HCT116 (cell line): ENCODE measurements around the gene CYBA. TPM values are rescaled to one million over a fixed set of nuclear protein-coding genes. Genes with fewer than 3 reads are reported as not detected.

Experiments
- ATAC-seq: fragments of 200-7000 bp; cut with Tn5 transposase; 2 replicates; pipeline ENCODE4 v1.9.1; 2020; ENCODE audit warnings: mild to moderate bottlenecking, moderate library complexity
- BruUV-seq: library from RNA; stranded (reverse); fragments of 400-500 nt; replicated peaks from 2 replicates; lab custom pipeline; 2021; lab: Mats Ljungman, UMichigan
- CTCF ChIA-PET: fragments of 300-600 bp; sonication (Branson Sonifier 250); formaldehyde crosslinking; loops from one replicate; lab custom pipeline; 2021; ENCODE audit warnings: antibody characterized with exemption; lab: Charles Lee
- POLR2A ChIA-PET: fragments of 300-600, 350-600 bp; sonication (Branson Sonifier 250); formaldehyde crosslinking; loops from one replicate; lab custom pipeline; 2021; ENCODE audit warnings: antibody characterized with exemption; lab: Charles Lee
- RAD21 ChIA-PET, 2 experiments: fragments of 300-600 bp; sonication (Branson Sonifier 250); formaldehyde crosslinking; loops; one replicate each; lab custom pipeline; 2023; ENCODE audit warnings: low total read pairs in 2 of 2; ENCODE audit not compliant: uncharacterized antibody in 2 of 2, unreplicated experiment in 2 of 2, low non-redundant PET in 1 of 2; lab: Charles Lee
- DNase-seq: peaks from one replicate; pipeline ENCODE4 v3.0.0-alpha.2; 2010; ENCODE audit warnings: low read depth, low spot score
- H2AFZ ChIP-seq: fragments of 200-600 bp; shearing (Covaris generic), sonication (generic); 2 replicates; pipeline ENCODE4 v1.6.1; 2017; ENCODE audit warnings: low read depth, mixed run types, mixed read lengths, antibody characterized with exemption, low read length; ENCODE audit not compliant: poor library complexity, severe bottlenecking
- H3K27ac ChIP-seq: 2 replicates; pipeline ENCODE4 v1.5.1; 2012; ENCODE audit warnings: low read depth, low read length
- H3K27me3 ChIP-seq: fragments of 200-600 bp; sonication (generic); 2 replicates; pipeline ENCODE4 v1.6.1; 2016; ENCODE audit warnings: mixed run types, low read length, mixed read lengths; ENCODE audit not compliant: insufficient read depth
- H3K36me3 ChIP-seq, 2 experiments: fragments of 200-500 bp in 1 of 2; fragments of 200-600 bp in 1 of 2; sonication (Bioruptor generic) in 1 of 2; sonication (generic) in 1 of 2; 2 replicates each; pipeline versions ENCODE4 v1.5.1 to v1.6.1; 2014 to 2016; ENCODE audit warnings: low read length in 2 of 2, inconsistent platforms in 1 of 2, mixed read lengths in 1 of 2, mixed run types in 1 of 2; ENCODE audit not compliant: insufficient read depth in 2 of 2, control insufficient read depth in 1 of 2
- H3K4me1 ChIP-seq, 2 experiments: fragments of 200-600 bp in 1 of 2; sonication (generic) in 1 of 2; 2 replicates each; pipeline versions ENCODE4 v1.5.1 to v1.6.1; 2012 to 2017; ENCODE audit warnings: low read length in 2 of 2, inconsistent platforms in 1 of 2, mild to moderate bottlenecking in 1 of 2, mixed read lengths in 1 of 2, mixed run types in 1 of 2, moderate library complexity in 1 of 2; ENCODE audit not compliant: insufficient read depth in 2 of 2, control insufficient read depth in 1 of 2
- H3K4me2 ChIP-seq: fragments of 200-600 bp; sonication (generic); 2 replicates; pipeline ENCODE4 v1.6.1; 2017; ENCODE audit warnings: mixed run types, low read length, mixed read lengths
- H3K4me3 ChIP-seq, 2 experiments: fragments of 200-600 bp in 1 of 2; sonication (generic) in 1 of 2; replicated peaks in 1 of 2; 2 replicates each; pipeline ENCODE4 v1.5.1; 2011 to 2016; ENCODE audit warnings: low read length in 2 of 2, control low read depth in 1 of 2, low read depth in 1 of 2, mild to moderate bottlenecking in 1 of 2, mixed read lengths in 1 of 2, mixed run types in 1 of 2
- H3K79me2 ChIP-seq: fragments of 200-600 bp; sonication (generic); 2 replicates; pipeline ENCODE4 v1.6.1; 2017; ENCODE audit warnings: mild to moderate bottlenecking, mixed run types, low read length, moderate library complexity, mixed read lengths; ENCODE audit not compliant: insufficient read depth
- H3K9ac ChIP-seq: fragments of 200-600 bp; sonication (generic); 2 replicates; pipeline ENCODE4 v1.6.1; 2016; ENCODE audit warnings: low read length, mixed read lengths
- H3K9me2 ChIP-seq: fragments of 200-600 bp; sonication (generic), shearing (Covaris generic); 2 replicates; pipeline ENCODE4 v1.6.1; 2017; ENCODE audit warnings: mixed run types, mild to moderate bottlenecking, moderate library complexity; ENCODE audit not compliant: insufficient read depth
- H3K9me3 ChIP-seq, 2 experiments: fragments of 200-500 bp in 1 of 2; fragments of 200-600 bp in 1 of 2; sonication (Bioruptor generic) in 1 of 2; sonication (generic) in 1 of 2; 2 replicates each; pipeline ENCODE4 v1.6.1; 2014 to 2017; ENCODE audit warnings: low read length in 2 of 2, mixed read lengths in 2 of 2, inconsistent platforms in 1 of 2, low read depth in 1 of 2, mild to moderate bottlenecking in 1 of 2, mixed run types in 1 of 2, moderate library complexity in 1 of 2; ENCODE audit not compliant: control insufficient read depth in 1 of 2, insufficient read depth in 1 of 2
- H4K20me1 ChIP-seq: fragments of 200-600 bp; sonication (generic), shearing (Covaris generic); 2 replicates; pipeline ENCODE4 v1.6.1; 2017; ENCODE audit warnings: mixed run types, mild to moderate bottlenecking, moderate library complexity; ENCODE audit not compliant: insufficient read depth
- EGR1 ChIP-seq: IDR thresholded peaks from 2 replicates; pipeline ENCODE4 v1.6.1; 2012; ENCODE audit warnings: low read depth
- ELF1 ChIP-seq: IDR thresholded peaks from 2 replicates; pipeline ENCODE4 v1.6.1; 2012; ENCODE audit warnings: low read depth, borderline replicate concordance
- EZH2phosphoT487 ChIP-seq: fragments of 200-600 bp; IDR thresholded peaks from 2 replicates; pipeline ENCODE4 v1.6.1; 2018; ENCODE audit warnings: antibody characterized with exemption, borderline replicate concordance
- MAX ChIP-seq: IDR thresholded peaks from 2 replicates; pipeline ENCODE4 v1.6.1; 2012
- POLR2A ChIP-seq: IDR thresholded peaks from 2 replicates; pipeline ENCODE4 v1.7.0; 2011; ENCODE audit warnings: borderline replicate concordance; ENCODE audit not compliant: insufficient read depth, insufficient read length; ENCODE audit errors: extremely low read depth
- RAD21 ChIP-seq: IDR thresholded peaks from 2 replicates; pipeline ENCODE4 v1.6.1; 2012; ENCODE audit warnings: low read depth, mild to moderate bottlenecking
- YY1 ChIP-seq: IDR thresholded peaks from 2 replicates; pipeline ENCODE4 v1.6.1; 2011; ENCODE audit warnings: low read length, low read depth, moderate library complexity, mild to moderate bottlenecking; ENCODE audit not compliant: insufficient replicate concordance; ENCODE audit errors: extremely low read depth
- ZBTB33 ChIP-seq: IDR thresholded peaks from 2 replicates; pipeline ENCODE4 v1.6.1; 2011; ENCODE audit warnings: mild to moderate bottlenecking, low read length, moderate library complexity; ENCODE audit not compliant: insufficient replicate concordance; ENCODE audit errors: extremely low read depth
- ZFX ChIP-seq: fragments of 450-650 bp; IDR thresholded peaks from 2 replicates; pipeline ENCODE4 v1.6.1; 2017
- intact Hi-C: fragments of 100-400 bp; cut with micrococcal nuclease; formaldehyde crosslinking; loops from 2 replicates; pipeline ENCODE4 v1.10.0; 2022
- total RNA-seq: library from RNA; stranded (reverse); gene quantifications from one replicate; pipeline ENCODE4 v1.2.1, GENCODE V29; 2021; ENCODE audit not compliant: unreplicated experiment

The CYBA gene
- total RNA-seq, 1 experiment from 2014 or later: 321 TPM

GRCh38 chr16:88636488-88637265 lies 14.2 kb downstream of the CYBA start:
- no peaks in the 10 kb centered on the region for H3K9me2 ChIP-seq
- H3K4me2 ChIP-seq: no peak overlapping the region
- no peaks in the 10 kb centered on the region for H3K27me3 ChIP-seq
- no peaks in the 10 kb centered on the region for H3K9me3 ChIP-seq
- H4K20me1 ChIP-seq: no peaks in the 10 kb centered on the region
- H3K4me3 ChIP-seq: no peak overlapping the region
- H3K27ac ChIP-seq: no peak overlapping the region
- BruUV-seq: no TSS peak
- H2AFZ ChIP-seq: no peak overlapping the region
- TF ChIP-seq POLR2A: no peak
- TF ChIP-seq EGR1: no peak
- no peak for TF ChIP-seq YY1
- TF ChIP-seq MAX: no peak
- TF ChIP-seq EZH2phosphoT487: no peak
- TF ChIP-seq ZFX: no peak
- no peak for TF ChIP-seq ZBTB33
- no peak for TF ChIP-seq RAD21
- no peak for TF ChIP-seq ELF1
- H3K9ac ChIP-seq: no peak overlapping the region
- CTCF ChIA-PET: no interaction called here
- RAD21 ChIA-PET: interaction anchor here in 1 of 2 experiments (0.7 kb wide), 1 partner anchor 156 kb away, joined by 3 read pairs; no protein-coding TSS in a partner anchor
- intact Hi-C loops: no loop called here
- H3K79me2 ChIP-seq: no peaks in the 10 kb centered on the region
- H3K4me1 ChIP-seq: peaks cover 7 to 39% of the 10 kb centered on the region in 2 experiments; a peak in 2 of 4 replicates
- POLR2A ChIA-PET: no interaction called here
- ATAC-seq (no peak), DNase-seq (no peak)
- H3K36me3 ChIP-seq: peaks cover 7% of the 10 kb centered on the region in 2 experiments; a peak in 3 of 4 replicates
